Gastrocnemius medialis (tissue), 4 donors: ENCODE measurements around the gene ADGRL2.

Source experiments
- POLR2A ChIP-seq, 2 donors: fragments of 450-650 bp; IDR thresholded peaks; one replicate each; pipeline ENCODE4 v1.6.1; 2017; ENCODE audit warnings: antibody characterized with exemption in 2 of 2, mild to moderate bottlenecking in 2 of 2, moderate library complexity in 2 of 2
- TF ChIP-seq, protein P1 (sequence below), 5 experiments: fragments of 450-650 bp in 3 of 5; fragments of 200-600 bp in 2 of 5; sonication (generic) in 2 of 5; IDR thresholded peaks in 4 of 5; conservative IDR thresholded peaks in 1 of 5; 1 replicate in 4 of 5; 2 replicates in 1 of 5; pipeline ENCODE4 v1.5.1; 2016 to 2019; ENCODE audit warnings: antibody characterized with exemption in 5 of 5, mild to moderate bottlenecking in 3 of 5, moderate library complexity in 3 of 5

GRCh38 chr1:81978945-81979344, 178.2 kb downstream of the ADGRL2 start:
- TF ChIP-seq POLR2A (IDR thresholded peaks at IDR 0.05) = no peak
- TF ChIP-seq, protein P1, sequence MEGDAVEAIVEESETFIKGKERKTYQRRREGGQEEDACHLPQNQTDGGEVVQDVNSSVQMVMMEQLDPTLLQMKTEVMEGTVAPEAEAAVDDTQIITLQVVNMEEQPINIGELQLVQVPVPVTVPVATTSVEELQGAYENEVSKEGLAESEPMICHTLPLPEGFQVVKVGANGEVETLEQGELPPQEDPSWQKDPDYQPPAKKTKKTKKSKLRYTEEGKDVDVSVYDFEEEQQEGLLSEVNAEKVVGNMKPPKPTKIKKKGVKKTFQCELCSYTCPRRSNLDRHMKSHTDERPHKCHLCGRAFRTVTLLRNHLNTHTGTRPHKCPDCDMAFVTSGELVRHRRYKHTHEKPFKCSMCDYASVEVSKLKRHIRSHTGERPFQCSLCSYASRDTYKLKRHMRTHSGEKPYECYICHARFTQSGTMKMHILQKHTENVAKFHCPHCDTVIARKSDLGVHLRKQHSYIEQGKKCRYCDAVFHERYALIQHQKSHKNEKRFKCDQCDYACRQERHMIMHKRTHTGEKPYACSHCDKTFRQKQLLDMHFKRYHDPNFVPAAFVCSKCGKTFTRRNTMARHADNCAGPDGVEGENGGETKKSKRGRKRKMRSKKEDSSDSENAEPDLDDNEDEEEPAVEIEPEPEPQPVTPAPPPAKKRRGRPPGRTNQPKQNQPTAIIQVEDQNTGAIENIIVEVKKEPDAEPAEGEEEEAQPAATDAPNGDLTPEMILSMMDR (IDR thresholded peaks at IDR 0.05 in 4 of 5, conservative IDR thresholded peaks at IDR 0.05 in 1 of 5) = no peak
